OCI-M2 (cell line): ENCODE measurements around the gene FGD3.
"Not testable (repeated sequence)": the region's sequence is repeated elsewhere in the genome, so short reads cannot be mapped to it uniquely, and the experiment has no call there.

ENCODE experiments used
- DNase-seq: peaks from one replicate; lab custom pipeline; 2025; ENCODE audit not compliant: unreplicated experiment; lab: John Stamatoyannopoulos, UW

FGD3 gene

DNA sequence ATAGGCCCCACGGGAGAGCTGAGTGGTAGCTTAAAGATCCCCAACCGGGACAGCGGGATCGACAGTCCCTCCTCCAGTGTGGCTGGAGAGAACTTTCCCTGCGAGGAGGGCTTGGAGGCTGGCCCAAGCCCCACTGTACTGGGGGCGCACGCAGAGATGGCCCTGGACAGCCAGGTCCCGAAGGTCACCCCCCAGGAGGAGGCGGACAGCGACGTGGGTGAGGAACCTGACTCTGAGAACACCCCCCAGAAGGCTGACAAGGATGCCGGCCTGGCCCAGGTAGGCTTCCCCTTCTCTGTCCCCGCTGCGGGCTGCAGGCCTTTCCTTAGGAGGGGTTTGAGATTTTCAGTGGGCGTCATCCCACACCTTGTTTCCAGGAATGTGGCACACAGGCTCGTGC lies 29.1 kb downstream of the FGD3 start:
- DNase-seq = no peak

DNA sequence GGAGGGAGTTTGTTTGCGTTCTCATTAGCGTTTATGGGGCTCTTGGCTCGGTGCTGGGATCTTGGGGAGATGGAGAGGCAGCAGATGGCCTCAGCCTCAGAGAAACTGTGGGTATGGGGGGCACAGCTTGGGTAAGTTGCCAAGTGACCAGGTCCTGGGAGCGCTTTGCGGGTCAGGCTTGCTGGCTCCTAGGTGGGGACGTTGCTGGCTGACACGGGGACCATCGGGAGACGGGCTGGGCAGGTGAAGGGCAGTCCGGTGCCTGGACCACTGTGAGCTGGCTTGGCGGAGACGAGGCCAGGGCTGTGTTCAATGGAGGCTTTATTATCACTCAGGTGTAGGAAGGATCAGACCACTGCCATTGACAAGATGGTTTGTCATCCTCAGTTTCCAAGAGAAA lies 30.0 kb downstream of the FGD3 start:
- DNase-seq = no peak

DNA sequence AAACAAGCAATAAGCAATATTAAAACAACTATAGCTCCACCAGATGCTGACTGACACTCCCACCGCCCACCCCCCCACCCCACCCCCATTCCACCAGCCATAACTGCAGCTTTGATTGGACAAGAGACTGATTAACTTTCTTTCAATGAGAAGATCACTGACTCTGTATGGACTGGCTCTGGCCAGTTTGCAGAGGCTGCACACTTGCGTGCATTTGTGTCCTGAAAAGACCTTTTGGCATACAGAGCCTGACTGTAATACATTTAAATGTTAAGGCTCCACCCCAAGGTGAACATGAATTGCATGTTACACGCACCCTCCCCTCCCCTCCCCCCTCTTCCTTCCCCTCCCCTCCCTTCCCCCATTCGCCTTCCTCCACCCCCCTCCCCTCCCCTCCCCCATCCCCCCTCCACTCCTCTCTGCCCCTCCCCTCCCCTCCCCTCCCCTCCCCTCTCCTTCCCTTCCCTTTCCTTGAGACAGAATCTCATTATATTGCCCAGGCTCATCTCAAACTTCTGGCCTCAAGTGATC lies 31.1 kb downstream of the FGD3 start:
- no peak for DNase-seq

DNA sequence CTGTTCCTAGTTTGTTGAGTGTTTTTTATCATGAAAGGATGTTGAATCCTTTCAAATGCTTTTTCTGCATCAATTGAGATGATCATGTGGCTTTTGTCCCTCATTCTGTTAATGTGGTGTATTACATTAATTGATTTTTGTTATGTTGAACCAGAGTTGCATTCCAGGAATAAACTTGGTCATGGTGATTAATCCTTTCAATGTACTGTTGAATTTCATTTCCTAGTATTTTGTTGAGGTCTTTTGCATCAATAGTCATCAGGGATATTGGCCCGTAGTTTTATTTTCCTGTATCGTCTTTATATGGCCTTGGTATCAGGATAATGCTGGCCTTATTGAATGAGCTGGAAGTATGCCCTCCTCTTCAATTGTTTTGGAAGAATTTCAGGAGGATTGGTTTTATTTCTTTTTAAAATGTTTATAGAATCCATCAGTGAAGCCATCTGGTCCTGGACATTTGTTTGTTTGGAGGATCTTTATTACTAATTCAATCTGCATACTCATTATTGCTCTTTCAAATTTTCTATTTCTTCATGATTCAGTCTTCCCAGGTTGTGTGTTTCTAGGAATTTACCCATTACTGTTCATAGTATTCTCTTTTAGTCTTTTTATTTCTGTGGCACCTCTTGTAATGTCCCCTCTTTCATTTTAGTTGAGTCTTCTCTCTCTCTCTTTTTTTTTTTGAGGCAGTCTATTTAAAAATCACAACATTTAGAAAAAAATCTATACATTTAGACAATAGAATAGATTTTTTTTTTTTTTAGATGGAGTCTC lies 32.1 kb downstream of the FGD3 start:
- no peak for DNase-seq

DNA sequence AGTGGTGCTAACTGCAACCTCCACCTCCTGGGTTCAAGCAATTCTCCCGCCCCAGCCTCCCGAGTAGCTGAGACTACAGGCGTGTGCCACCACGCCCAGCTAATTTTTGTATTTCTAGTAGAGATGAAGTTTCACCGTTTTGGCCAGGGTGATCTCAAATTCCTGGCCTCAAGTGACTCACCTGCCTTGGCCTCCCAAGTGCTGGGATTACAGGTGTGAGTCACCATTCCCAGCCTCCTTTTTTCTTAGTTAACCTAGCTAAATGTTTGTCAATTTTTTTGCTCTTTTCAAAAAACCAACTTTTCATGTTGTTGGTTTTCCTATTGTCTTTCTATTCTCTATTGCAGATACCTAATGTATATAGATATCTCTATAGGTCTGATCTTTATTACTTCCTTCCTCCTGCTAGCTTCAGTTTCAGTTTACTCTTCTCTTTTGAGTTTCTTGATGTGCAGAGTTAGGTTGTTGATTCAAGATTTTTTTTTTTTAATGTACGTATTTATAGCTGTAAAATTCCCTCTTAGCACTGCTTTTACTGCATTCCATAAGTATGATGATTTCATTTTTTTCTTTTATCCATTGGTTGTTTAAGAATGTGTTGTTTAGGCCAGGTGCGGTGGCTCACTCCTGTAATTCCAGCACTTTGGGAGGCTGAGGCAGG lies 32.9 kb downstream of the FGD3 start:
- no peak for DNase-seq

DNA sequence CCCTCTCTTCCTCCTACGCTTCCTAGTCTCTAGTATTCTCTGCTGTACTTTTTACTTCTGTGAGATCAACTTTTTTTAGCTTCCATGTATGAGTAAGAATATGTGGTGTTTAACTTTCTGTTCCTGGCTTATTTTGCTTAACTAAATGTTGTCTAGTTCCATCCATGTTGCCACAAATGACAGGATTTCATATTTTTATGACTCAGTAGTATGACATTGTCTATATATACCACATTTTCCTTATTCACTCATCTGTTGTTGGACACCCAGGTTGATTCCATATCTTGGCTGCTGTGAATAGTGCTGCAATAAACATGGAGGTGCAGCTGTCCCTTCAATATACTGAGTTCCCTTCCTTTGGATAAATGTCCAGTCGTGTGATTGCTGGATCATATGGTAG lies 34.8 kb downstream of the FGD3 start:
- no peak for DNase-seq

DNA sequence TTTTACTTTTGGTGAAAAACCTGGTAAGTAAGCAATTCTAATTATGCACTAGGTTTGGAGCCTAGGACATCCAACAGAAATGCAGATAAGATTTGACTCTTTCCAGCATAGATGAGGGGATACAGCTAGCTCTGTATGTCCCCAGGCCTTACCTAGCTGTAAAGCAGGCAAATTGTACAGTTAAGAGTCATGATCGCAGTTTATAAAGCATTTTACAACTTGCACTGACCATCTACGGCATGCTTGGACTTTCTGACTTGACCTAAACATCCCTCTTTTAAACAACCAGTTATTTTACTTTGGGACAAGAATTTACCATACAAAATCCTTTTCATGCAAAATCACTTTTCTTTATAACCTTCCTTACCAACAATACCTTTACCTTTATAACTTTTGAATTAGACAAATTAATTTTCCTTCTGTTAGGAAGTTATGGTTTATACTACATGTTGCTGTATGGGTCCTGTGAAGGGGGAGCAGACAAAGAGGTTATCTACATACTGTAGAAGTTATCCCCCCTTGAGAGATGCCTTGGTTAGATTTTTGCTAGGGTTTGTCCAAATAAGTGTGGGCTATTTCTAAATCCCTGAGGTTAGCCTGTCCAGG lies 36.8 kb downstream of the FGD3 start:
- no peak for DNase-seq

DNA sequence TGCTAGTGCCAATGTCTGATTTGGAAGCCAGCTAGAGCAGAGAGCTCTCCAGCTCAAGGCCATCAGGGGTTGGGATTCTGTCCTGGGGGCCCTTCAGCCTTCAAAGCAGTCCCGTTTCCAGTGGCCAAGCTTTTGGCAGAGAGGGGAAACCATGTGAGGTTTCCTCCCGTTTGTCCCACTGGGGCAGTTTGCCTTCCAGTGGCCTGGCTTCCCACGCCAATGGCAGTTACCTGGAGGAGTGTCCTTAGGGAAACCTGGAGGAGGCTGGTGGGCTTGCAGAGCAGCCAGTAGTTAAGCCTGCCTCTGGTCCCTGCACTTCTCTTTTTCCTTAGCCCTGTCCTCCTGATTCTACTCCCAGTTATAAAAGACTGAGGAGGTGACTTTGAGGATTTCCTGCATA lies 37.7 kb downstream of the FGD3 start:
- no peak for DNase-seq

DNA sequence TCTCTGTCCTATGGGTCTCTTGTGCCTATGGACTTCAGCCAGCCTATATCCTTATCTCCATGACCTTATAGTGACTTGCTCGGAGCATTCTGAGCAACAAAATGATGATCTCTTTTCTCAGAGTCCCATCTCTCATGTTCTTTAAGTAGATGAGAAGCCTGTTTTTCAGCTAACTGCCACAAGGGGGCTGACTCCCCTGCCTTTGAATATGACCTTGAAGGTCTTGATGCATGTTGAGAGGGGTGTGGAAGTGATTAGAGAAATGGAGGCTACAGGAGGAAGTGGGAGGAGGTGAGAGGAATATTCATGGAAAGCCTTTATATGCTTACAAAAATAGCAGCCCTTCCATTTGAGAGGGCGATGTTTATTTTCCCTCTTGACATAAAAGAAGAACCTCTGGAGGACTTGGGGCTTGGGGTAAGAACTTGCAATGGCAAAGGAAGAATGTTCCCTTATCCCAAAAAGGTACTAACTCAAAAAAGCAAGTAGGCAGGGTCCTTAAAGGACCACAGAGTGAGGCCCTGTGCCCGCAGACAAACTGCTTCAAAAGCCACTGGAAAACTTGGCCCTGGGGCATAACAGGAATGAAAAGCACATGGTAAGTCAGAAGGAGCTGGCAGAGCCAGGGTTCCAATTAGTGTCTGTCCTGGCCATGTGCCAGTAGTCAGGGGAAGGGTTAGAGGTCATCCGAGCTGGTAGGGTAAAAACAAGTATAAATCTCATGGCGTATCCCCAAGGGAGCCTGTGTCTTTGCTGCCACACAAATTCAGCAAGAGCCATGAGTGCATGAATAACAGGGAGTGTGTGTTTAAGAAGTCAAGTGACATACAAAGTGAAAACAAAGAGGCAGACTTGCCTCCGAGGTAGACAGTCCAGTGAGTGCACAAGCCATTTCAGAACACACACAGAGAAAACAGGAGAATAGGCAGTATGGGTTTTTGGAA lies 39.1 kb downstream of the FGD3 start:
- no peak for DNase-seq

DNA sequence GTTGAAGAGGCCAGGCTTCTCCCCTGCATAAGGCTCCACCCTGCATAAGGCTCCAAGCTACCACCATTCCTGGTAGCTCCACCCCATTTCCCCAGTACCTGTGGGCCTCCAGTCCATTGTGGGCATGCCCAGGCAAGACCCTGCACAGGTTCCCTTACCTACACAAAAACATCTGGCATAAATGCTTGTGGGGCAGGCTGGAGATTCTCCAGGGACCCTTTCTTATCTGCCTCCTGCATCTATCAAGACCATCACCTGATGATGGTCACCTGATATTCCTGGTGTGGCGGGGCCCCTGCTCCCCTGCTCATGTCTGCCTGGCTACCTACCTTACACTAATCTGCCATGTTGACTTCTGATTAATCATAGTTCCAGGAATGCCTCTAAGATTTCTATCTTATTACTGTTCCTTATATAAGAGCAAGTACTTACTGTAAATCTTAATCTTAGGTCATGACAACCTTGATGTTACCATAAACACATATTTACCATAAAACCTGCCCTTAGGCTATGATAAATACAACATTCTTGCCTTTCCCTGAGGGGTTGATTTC lies 41.0 kb downstream of the FGD3 start:
- no peak for DNase-seq

DNA sequence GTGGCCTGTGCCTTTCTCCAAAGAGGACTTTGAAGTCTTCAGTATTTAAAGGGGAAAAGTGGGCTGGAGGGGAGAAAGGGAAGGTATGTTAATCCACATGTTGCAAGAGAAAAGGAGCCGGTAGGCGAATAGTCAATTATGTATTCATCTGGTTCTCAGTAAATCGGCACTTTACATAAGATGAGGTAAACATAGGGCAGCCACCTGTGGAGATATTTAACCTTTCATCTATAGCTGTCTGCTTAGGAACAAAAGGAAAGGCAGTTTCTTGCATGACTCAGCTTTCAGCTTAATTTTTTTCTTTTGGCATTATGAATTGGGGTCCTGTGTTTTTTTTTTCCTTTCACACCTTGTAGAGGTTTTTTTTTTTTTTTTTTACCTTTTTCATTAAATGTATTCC lies 42.2 kb downstream of the FGD3 start:
- DNase-seq = no peak

DNA sequence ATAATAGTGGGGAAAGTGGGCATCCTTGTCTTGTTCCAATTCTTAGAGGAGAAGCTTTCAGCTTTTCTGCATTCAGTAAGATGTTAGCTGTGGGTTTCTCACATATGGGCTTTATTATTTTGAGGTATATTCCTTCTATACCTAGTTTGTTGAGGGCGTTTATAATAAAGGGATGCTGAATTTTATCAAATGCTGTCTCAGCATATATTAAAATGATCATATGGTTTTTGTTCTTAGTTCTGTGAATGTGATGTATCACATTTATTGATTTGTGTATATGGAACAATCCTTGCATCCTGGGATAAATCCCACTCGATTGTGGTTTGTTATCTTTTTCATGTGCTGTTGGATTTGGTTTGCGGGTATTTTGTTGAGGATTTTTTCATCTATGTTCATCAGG lies 43.1 kb downstream of the FGD3 start:
- DNase-seq = no peak

DNA sequence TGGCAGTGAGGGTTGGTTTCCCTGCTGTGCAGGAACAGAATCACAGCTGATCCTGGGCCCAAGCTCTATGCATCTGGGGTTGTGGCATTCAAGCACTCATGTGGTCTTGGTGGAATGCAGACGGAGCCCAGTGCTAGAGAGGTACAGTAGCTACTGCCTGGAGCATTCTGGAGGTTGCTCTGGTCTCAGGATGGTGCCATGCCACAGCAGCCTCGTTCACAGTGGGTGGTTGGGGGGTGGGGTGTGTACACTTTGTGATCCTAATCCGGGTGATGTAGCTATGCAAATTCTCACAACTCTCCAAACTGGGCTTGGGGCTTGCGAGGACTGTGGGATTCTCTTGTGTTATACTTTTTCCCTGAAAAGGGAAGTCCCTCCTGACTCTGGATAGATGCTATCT lies 45.2 kb downstream of the FGD3 start:
- no peak for DNase-seq

DNA sequence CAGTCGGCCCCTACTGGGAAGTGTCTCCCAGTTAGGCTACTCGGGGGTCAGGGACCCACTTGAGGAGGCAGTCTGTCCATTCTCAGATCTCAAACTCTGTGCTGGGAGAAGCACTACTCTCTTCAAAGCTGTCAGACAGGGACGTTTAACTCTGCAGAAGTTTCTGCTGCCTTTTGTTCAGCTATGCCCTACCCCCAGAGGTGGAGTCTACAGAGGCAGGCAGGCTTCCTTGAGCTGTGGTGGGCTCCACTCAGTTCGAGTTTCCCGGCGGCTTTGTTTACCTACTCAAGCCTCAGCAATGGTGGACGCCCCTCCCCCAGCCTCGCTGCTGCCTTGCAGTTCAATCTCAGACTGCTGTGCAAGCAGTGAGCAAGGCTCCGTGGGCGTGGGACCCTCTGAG lies 51.5 kb downstream of the FGD3 start:
- not testable (repeated sequence) for DNase-seq

DNA sequence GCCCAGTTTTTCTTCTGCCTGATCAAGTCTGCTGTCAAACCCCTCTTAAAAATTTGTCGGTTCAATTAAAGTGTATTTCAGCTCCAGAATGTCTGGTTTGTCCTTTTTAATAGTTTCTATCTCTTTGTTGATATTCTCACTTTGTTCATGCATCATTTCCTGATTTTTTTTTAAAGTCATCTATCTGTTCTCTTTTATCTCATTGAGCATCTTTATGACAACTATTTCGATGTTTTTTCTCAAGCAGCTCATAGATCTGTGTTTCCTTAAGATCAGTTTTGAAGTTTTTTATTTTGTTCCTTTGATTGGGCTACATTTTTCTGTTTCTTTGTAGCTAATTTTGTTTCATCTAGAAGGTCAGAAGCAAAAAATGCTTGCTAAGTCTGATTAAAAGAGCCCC lies 53.7 kb downstream of the FGD3 start:
- DNase-seq = no peak

DNA sequence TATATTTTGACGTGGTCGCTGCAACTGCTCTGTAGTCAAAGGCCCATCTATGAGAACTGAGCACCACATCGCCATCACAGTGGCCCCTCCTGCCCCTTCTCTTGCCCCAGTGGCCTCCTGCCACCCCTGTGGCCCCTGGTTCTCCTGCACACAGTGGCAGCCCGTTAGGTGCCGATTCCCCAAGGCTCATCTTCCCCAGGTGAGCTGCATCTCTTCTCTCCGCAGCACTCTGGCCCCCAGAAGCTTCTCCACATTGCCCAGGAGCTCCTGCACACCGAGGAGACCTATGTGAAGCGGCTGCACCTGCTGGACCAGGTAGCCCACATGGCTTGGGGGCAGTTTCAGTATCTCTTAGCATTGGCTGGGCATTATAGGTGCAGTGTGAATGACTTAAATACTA lies 55.4 kb downstream of the FGD3 start:
- no peak for DNase-seq

DNA sequence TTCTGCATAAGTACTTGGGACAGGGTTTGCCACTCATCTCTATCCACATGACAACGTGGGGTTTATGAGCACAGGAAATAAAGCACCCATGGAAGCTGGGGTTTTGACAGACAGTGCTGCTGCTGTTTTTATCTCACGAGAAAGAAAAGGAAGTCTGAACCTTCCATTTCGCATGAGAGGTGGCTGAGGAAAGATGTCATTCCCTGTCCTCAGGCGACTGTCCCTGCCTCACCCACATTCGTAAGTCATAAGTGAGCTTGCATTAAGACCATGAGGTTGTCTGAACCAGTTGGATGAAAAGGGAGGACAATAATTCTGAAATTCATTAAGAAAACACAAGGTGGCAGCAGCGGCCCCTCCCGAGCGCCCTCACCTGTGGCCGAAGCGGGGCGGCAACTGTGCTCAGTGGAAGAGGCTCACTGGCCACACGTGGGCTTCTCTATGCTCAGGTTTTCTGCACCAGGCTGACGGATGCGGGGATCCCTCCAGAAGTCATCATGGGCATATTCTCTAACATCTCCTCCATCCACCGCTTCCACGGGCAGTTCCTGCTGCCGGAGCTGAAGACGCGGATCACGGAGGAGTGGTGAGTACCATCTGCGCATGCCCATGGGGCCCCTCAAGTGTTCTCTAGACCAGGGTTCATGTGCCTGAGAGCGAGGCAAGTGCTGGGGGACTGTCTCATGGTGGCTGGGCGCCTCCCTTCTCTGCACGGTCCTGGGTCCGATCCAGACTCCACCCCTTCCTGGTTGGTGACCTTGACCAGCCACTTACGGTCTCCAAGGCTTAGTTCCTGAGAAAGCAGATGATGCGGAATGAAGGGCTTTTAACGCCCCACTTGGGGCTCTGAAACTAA lies 56.5 kb downstream of the FGD3 start:
- DNase-seq = no peak

DNA sequence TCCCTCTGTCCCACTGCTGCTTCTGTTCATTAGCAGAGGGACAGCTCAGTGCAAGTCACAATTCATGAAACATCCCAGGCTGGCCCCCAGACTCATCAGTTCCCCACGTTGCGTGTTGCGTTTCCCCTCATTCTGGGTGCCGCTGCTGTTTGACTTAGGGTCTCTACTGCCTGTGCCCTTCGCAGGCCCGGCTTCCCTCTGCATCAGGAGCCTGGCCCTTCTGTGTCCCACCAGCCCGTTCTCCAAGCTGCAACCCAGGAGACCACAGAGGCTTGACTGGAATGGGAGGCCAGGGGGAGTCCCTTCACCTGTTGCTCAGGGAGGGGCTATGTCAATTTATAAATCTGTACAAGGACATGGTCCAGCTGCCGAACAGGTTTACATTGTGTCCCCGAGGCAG lies 57.2 kb downstream of the FGD3 start:
- no peak for DNase-seq

DNA sequence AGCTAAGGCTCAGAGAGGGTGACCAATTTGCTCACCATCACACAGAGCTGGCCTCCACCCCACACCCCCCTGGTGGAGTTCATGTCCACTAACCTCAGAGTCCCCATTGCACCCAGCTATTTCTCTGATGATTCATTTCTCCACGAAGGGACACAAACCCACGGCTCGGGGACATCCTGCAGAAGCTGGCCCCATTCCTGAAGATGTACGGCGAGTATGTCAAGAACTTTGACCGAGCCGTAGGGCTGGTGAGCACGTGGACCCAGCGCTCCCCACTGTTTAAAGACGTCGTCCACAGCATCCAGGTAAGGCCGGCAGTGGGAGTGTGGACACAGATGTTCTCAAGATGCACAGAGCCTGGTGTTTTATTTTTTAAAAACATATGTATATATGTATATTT lies 58.6 kb downstream of the FGD3 start:
- DNase-seq = no peak

DNA sequence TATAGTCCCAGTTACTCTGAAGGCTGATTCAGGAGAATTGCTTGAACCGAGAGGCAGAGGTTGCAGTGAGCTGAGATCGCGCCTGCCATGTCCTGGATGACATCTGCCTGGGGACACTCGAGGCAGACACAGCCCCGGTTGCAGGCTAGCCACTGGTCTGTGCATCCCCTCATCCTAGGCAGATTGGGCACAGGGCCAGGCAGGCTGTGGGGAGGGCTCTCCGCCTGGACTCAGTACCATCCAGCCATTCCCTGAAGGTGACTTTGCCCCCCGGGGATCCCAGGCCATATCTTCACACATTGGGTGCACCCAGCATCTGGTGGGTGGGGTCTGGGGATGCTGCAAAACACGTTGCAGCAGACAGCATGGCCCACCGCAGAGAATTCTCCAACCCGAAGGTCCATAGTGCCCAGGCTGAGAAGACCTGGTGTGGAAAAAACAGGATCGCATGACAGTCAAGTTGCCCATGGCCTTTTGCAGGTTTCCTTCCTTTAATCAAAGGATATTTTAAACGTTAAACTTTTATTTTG lies 60.3 kb downstream of the FGD3 start:
- DNase-seq = no peak
